Activated naive CD8-positive, alpha-beta T cell treated with anti-CD3 and anti-CD28 coated beads, Interleukin-2, amount 10 ng/mL, durations not matched to agents 7 days and 5 days (primary cell): ENCODE measurements around the gene ATPAF1. TPM values are rescaled to one million over a fixed set of nuclear protein-coding genes. Genes with fewer than 3 reads are reported as not detected.
A peak's percentile ranks its signal among the peaks of the same experiment; 100 is the strongest.

ENCODE experiments used
- ATAC-seq: fragments of 150-1000 bp; cut with Tn5 transposase; one replicate; pipeline ENCODE4 v1.10.0; 2021; ENCODE audit warnings: low read depth, moderate library complexity
- POLR2A ChIA-PET: fragments of 350-600 bp; sonication (Branson Sonifier 250); formaldehyde crosslinking; loops from one replicate; lab custom pipeline; 2021; ENCODE audit warnings: antibody characterized with exemption; lab: Charles Lee
- DNase-seq: peaks from one replicate; pipeline ENCODE4 v3.0.0; 2021
- H3K27ac Mint-ChIP-seq: one replicate; pipeline ENCODE4 v1.8.0; 2022; ENCODE audit warnings: mild to moderate bottlenecking, mixed read lengths
- H3K27me3 Mint-ChIP-seq: one replicate; pipeline ENCODE4 v1.8.0; 2022; ENCODE audit warnings: mild to moderate bottlenecking, moderate library complexity, mixed read lengths
- H3K36me3 Mint-ChIP-seq: one replicate; pipeline ENCODE4 v1.8.0; 2021; ENCODE audit warnings: mild to moderate bottlenecking, mixed read lengths
- H3K4me1 Mint-ChIP-seq: one replicate; pipeline ENCODE4 v1.8.0; 2021; ENCODE audit warnings: mixed read lengths
- H3K4me3 Mint-ChIP-seq: one replicate; pipeline ENCODE4 v1.8.0; 2022; ENCODE audit warnings: mild to moderate bottlenecking, moderate library complexity, mixed read lengths
- H3K9me3 Mint-ChIP-seq: one replicate; pipeline ENCODE4 v1.8.0; 2021; ENCODE audit warnings: mixed read lengths
- total RNA-seq, 2 experiments: library from RNA; stranded (reverse); gene quantifications; one replicate each; pipeline ENCODE4 v1.2.3, GENCODE V29; 2021

The ATPAF1 gene
- total RNA-seq, 2 experiments from 2014 or later, result 43.3 to 45.4 TPM

- POLR2A ChIA-PET, result interaction anchor here (0.5 to 5.2 kb wide), 4 partner anchors 10 to 80 kb away, joined by 3 to 91 read pairs (median 4); partner anchors contain the start of genes ATPAF1 and MKNK1
- Mint-ChIP-seq H3K4me3 (peak overlapping the region; percentile 50), H3K27ac (peak overlapping the region; percentile 55), H3K27me3 (peaks cover 2% of the 10 kb centered on the region), H3K36me3 (peaks cover 10% of the 10 kb centered on the region), H3K9me3 (no peaks in the 10 kb centered on the region), H3K4me1 (peaks cover 49% of the 10 kb centered on the region)
- ATAC-seq (no peak), DNase-seq (no peak)
Measured at GRCh38 chr1:46614604-46614984, 53.6 kb downstream of the ATPAF1 start.

GRCh38 chr1:46613661-46614603 lies 54.2 kb downstream of the ATPAF1 start:
- POLR2A ChIA-PET, result interaction anchor here (0.5 to 5.2 kb wide), 6 partner anchors 9 to 80 kb away, joined by 3 to 91 read pairs (median 3); partner anchors contain the start of genes ATPAF1 and MKNK1
- H3K9me3 Mint-ChIP-seq, result no peaks in the 10 kb centered on the region
- peaks cover 16% of the 10 kb centered on the region for H3K36me3 Mint-ChIP-seq
- peak; percentile 55 for DNase-seq
- H3K27ac Mint-ChIP-seq, result peak overlapping the region; percentile 57
- peak overlapping the region; percentile 50 for H3K4me3 Mint-ChIP-seq
- peaks cover 44% of the 10 kb centered on the region for H3K4me1 Mint-ChIP-seq
- peak; percentile 46 for ATAC-seq
- H3K27me3 Mint-ChIP-seq, result peaks cover 2% of the 10 kb centered on the region

GRCh38 chr1:46612937-46613660 lies 55.1 kb downstream of the ATPAF1 start:
- peaks cover 24% of the 10 kb centered on the region for H3K36me3 Mint-ChIP-seq
- peaks cover 2% of the 10 kb centered on the region for H3K27me3 Mint-ChIP-seq
- DNase-seq, result no peak
- ATAC-seq, result no peak
- H3K4me3 Mint-ChIP-seq, result peak overlapping the region; percentile 33
- H3K9me3 Mint-ChIP-seq, result no peaks in the 10 kb centered on the region
- POLR2A ChIA-PET, result interaction anchor here (0.5 to 5.2 kb wide), 5 partner anchors 8 to 73 kb away, joined by 3 to 91 read pairs (median 3); partner anchors contain the start of genes ATPAF1 and MKNK1
- peak overlapping the region; percentile 57 for H3K27ac Mint-ChIP-seq
- peaks cover 38% of the 10 kb centered on the region for H3K4me1 Mint-ChIP-seq

GRCh38 chr1:46611691-46612221 lies 56.4 kb downstream of the ATPAF1 start:
- Mint-ChIP-seq H3K27me3 (no peaks in the 10 kb centered on the region), H3K4me1 (peaks cover 30% of the 10 kb centered on the region), H3K9me3 (no peaks in the 10 kb centered on the region), H3K4me3 (no peak overlapping the region), H3K36me3 (peaks cover 32% of the 10 kb centered on the region), H3K27ac (no peak overlapping the region)
- DNase-seq (no peak), ATAC-seq (no peak)
- POLR2A ChIA-PET, result interaction anchor here (1.5 kb wide), 1 partner anchor 8 kb away, joined by 10 read pairs; the partner anchor contains the start of gene MKNK1

GRCh38 chr1:46607345-46608130 lies 60.6 kb downstream of the ATPAF1 start:
- Mint-ChIP-seq H3K36me3 (peaks cover 39% of the 10 kb centered on the region), H3K27ac (no peak overlapping the region), H3K4me1 (peaks cover 32% of the 10 kb centered on the region), H3K4me3 (no peak overlapping the region), H3K9me3 (no peaks in the 10 kb centered on the region), H3K27me3 (no peaks in the 10 kb centered on the region)
- DNase-seq (no peak), ATAC-seq (no peak)
- POLR2A ChIA-PET, result no interaction called here

- Mint-ChIP-seq H3K27ac (peak overlapping the region; percentile 37), H3K27me3 (no peaks in the 10 kb centered on the region), H3K4me1 (peaks cover 38% of the 10 kb centered on the region), H3K9me3 (no peaks in the 10 kb centered on the region), H3K36me3 (peaks cover 44% of the 10 kb centered on the region), H3K4me3 (no peak overlapping the region)
- no peak for DNase-seq
- ATAC-seq, result no peak
- POLR2A ChIA-PET, result interaction anchor here (3.9 to 4.8 kb wide), 2 partner anchors 9 to 24 kb away, joined by 70 to 91 read pairs; partner anchors contain the start of gene MOB3C
Measured at GRCh38 chr1:46606255-46606965, 61.8 kb downstream of the ATPAF1 start.

- Mint-ChIP-seq H3K4me3 (peak overlapping the region; percentile 90), H3K4me1 (peaks cover 43% of the 10 kb centered on the region), H3K27me3 (no peaks in the 10 kb centered on the region), H3K9me3 (no peaks in the 10 kb centered on the region), H3K27ac (peak overlapping the region; percentile 64), H3K36me3 (peaks cover 47% of the 10 kb centered on the region)
- ATAC-seq (peak; percentile 59), DNase-seq (peak; percentile 48)
- POLR2A ChIA-PET, result interaction anchor here (1.2 to 4.8 kb wide), 5 partner anchors 10 to 117 kb away, joined by 3 to 91 read pairs (median 22); partner anchors contain the start of genes KNCN and MOB3C
Measured at GRCh38 chr1:46605232-46605631, 62.9 kb downstream of the ATPAF1 start.

GRCh38 chr1:46603858-46604549 lies 64.2 kb downstream of the ATPAF1 start, which contains the start of gene MKNK1:
Gene MKNK1 (minus strand): TSS chr1:46604268. CDS start chr1:46583327, 20,941 bp downstream.
- ATAC-seq (peak; percentile 89), DNase-seq (peak; percentile 98)
- peak within 1 kb of the TSS; percentile 90 for H3K4me3 Mint-ChIP-seq
- H3K27ac Mint-ChIP-seq, result peak within 1 kb of the TSS; percentile 81
- H3K27me3 Mint-ChIP-seq, result no peaks in the 10 kb centered on the region
- H3K4me1 Mint-ChIP-seq, result peaks cover 52% of the 10 kb centered on the region
- POLR2A ChIA-PET, result interaction anchor here (0.7 to 4.8 kb wide), 13 partner anchors 8 to 115 kb away, joined by 3 to 91 read pairs (median 10); partner anchors contain the start of genes ATPAF1, EFCAB14, KNCN and MOB3C
- H3K9me3 Mint-ChIP-seq, result no peaks in the 10 kb centered on the region
- peaks cover 38% of the 10 kb centered on the region for H3K36me3 Mint-ChIP-seq

GRCh38 chr1:46603481-46603857 lies 64.7 kb downstream of the ATPAF1 start:
- Mint-ChIP-seq H3K4me1 (peaks cover 56% of the 10 kb centered on the region), H3K9me3 (no peaks in the 10 kb centered on the region), H3K4me3 (peak overlapping the region; percentile 90), H3K36me3 (peaks cover 34% of the 10 kb centered on the region), H3K27ac (peak overlapping the region; percentile 81), H3K27me3 (no peaks in the 10 kb centered on the region)
- no peak for DNase-seq
- POLR2A ChIA-PET, result interaction anchor here (1.2 to 4.8 kb wide), 10 partner anchors 8 to 116 kb away, joined by 3 to 91 read pairs (median 14); partner anchors contain the start of genes ATPAF1, EFCAB14, KNCN and MOB3C
- no peak for ATAC-seq

- POLR2A ChIA-PET, result interaction anchor here (0.5 kb wide), 1 partner anchor 38 kb away, joined by 4 read pairs; no protein-coding TSS in a partner anchor
- H3K36me3 Mint-ChIP-seq, result peaks cover 36% of the 10 kb centered on the region
- H3K4me3 Mint-ChIP-seq, result peak overlapping the region; percentile 41
- DNase-seq (no peak), ATAC-seq (no peak)
- no peaks in the 10 kb centered on the region for H3K27me3 Mint-ChIP-seq
- H3K9me3 Mint-ChIP-seq, result no peaks in the 10 kb centered on the region
- peaks cover 67% of the 10 kb centered on the region for H3K4me1 Mint-ChIP-seq
- no peak overlapping the region for H3K27ac Mint-ChIP-seq
Measured at GRCh38 chr1:46601257-46602007, 66.7 kb downstream of the ATPAF1 start.
